Activated CD8-positive, alpha-beta memory T cell treated with anti-CD3 and anti-CD28 coated beads, Interleukin-2, amount 50 U/mL, for 1 hour (primary cell): Measurements from ENCODE around the gene APPL1.

Source experiments
- DNase-seq: peaks from one replicate; pipeline ENCODE4 v3.0.0-alpha.2; 2020; ENCODE audit errors: extremely low read depth

The APPL1 gene, protein sequence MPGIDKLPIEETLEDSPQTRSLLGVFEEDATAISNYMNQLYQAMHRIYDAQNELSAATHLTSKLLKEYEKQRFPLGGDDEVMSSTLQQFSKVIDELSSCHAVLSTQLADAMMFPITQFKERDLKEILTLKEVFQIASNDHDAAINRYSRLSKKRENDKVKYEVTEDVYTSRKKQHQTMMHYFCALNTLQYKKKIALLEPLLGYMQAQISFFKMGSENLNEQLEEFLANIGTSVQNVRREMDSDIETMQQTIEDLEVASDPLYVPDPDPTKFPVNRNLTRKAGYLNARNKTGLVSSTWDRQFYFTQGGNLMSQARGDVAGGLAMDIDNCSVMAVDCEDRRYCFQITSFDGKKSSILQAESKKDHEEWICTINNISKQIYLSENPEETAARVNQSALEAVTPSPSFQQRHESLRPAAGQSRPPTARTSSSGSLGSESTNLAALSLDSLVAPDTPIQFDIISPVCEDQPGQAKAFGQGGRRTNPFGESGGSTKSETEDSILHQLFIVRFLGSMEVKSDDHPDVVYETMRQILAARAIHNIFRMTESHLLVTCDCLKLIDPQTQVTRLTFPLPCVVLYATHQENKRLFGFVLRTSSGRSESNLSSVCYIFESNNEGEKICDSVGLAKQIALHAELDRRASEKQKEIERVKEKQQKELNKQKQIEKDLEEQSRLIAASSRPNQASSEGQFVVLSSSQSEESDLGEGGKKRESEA

DNA sequence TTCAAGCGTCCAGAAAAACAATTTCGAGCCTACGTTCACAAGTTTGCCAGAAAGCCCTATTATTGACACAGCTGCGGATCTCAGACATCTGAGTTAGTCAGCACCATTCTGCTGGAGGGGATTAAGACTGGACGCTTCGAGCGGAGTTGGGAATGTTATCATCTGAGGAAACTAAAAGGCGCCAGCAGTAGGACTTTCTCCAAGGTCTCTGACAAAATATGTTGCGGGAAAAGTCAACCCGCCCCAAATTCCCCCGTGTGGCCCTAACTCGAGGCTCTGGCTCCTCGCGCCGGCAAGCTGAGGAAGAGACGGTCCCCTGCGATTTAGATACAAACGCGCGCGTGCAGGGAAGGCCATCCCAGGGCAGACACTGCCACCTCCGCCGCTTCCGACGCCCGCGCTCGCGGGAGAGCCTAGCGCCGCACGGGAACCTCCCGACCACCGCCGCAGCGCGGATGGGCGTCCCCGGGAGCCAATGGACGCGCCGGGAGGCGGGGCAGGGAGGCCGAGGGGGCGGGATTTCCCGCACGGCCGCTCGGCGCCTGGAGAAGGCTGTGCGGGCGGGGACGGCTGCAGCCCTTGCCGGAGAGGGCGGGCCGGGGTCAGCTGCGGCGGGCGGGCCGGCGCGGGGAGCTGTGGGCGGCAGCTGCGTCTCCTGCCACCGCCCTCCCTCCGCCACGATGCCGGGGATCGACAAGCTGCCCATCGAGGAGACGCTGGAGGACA, at the start of gene APPL1:
APPL1 (plus strand) TSS at position 526 of the 726 bp plus-strand sequence; CDS start at position 681, 155 bp downstream.
- DNase-seq, result peak; percentile 36

DNA sequence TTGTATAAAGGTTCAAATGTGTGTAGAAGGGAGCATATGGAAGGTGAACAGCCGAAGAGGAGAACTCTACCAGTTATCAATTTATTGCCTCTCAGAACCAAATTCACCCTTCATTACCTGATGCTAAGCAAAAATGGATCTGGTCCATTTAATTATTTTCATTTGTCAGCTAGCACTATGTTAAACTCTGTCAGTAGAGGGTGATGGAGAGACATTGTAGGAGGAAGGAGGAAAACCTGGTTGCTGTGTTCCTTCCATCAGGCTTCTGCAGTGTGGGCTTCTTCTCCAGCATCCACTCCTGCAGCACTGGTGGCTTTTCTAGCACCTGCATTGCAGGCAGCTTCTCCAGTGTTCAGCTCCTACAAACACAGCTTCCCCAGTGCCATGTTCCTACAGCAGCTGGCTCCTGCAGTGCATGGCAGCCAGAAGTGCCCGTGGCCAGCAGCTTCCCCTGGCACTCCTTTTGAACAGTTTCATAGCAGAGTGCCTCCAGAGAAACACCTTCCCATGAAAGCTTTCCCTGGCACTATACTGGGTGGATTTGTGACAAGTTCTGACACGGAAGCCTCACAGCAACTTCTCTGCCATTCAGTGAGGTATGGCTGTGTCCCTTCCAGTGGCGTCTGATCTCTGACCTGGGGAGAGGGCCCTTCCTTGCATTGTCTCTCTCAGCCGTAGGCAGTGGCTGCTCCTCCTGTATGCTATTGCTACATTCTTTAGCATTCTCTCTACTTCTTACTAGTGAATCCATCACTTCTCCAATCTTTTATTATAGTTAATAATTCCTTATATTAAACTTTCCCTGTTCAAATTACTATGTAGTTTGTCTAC, 47.7 kb upstream of the APPL1 start:
- DNase-seq, result no peak

DNA sequence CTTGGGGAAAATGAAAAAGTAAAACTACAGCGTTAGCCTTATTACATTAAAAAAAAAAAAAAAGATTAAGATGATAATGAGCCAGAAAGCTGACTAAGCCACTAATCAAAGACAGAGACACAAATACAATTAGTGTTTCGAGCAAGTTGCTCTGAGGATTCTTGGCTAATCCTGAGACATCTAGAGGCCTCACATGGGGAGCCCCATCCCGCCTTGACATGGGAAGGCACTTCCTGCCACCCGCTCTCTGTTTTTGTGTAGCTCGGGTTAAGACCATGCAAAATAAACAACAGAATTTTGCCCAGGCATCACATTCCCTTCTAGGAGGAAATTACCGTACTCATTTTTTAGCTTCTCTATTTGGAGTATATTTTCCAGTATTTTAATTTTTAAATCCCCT, 43.0 kb upstream of the APPL1 start:
- no peak for DNase-seq

DNA sequence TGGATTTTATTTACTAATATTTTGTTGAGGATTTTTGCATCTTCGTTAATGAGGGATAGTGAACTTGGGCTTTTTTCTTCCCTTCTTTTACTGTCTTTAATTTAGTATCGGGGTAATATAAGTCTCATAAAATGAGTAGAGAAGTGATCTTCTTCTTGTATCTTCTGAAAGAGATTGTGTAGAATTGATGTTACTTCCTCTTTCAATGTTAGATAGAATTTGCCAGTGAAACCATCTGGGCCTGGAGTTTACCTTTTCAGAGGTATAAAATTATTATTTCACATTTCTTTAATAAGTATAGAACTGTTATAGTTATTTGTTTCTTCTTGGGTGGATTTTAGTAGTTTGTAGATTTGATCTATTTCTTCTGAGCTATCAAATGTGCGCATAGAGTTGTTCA, 35.5 kb upstream of the APPL1 start:
- no peak for DNase-seq

DNA sequence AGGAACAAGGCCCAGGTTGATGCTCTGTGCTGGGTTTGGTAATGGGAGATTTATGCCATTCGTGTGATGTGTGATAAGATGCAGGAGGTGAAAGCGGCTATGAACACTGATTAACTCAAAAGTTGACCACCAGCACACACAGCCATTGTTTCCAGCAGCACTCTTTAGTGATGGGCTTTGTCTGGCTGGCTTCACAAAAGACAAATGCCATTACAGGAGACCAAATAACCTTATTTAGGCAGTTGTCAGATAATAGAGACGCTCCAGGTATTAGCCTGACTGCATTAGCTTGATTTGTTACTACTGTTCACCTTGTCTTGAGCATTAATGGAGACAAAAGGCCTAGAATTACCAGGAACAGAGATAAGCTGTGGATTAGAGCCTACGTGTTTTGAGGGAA, 32.9 kb upstream of the APPL1 start:
- no peak for DNase-seq

DNA sequence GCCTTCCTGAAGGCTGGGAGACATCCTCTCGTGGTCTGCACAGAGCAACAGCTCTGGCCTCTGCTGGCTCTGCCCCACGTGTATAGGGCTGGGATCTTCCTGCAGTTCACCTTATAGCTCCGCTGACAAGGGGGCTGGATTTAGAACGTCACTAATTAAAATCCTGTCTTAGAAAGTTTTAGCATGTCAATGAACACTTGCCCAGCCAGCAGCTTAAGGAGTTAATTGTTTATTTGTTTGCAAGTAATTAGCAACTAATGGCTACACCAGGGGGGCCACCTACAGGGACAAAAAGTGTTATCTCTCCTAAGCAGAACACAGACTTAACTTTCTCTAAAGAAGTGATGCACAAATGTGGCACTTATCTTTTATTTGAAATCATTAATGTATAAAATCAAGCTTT, 27.6 kb upstream of the APPL1 start, which contains the start of gene HESX1:
HESX1 (minus strand) TSS at position 84 of the 403 bp plus-strand sequence; CDS start at position 24, 60 bp downstream.
- DNase-seq, result no peak

DNA sequence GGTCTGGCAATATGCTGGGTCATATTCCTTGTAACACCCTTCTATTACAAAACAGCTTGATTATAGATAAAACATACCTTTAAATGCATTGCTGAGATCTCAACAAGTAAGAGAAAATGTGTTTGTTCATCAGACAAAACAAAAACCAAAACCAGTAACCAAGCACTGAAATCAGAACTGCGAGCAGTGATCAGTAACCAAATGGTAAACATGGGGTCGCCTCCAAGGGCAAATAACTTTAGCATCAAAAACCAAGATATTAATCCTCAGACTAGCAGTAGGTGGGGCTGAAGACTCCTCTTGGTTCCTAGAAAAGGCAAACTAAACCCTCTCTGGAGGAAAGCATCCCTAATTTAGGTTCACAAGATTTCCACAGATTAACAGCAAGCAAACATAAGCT, 21.1 kb upstream of the APPL1 start:
- no peak for DNase-seq

DNA sequence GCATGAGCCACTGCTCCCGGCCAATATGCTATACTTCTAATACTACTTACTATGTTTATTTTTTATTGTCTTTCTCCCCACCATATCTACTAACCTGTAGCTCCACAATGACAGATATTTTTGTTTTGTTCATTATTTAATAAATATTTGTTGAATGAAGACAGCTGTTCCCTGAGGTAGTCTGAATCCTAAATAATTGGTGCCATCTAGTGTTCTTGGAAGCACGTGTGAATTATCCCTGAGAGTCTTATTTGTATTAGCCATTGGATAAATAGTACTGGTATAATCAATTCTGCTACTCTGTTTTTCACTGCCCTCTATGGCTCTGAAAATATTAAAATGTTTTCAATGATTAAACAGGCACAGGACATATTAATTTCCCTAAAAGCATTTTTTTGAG, 5.6 kb upstream of the APPL1 start:
- DNase-seq, result no peak

DNA sequence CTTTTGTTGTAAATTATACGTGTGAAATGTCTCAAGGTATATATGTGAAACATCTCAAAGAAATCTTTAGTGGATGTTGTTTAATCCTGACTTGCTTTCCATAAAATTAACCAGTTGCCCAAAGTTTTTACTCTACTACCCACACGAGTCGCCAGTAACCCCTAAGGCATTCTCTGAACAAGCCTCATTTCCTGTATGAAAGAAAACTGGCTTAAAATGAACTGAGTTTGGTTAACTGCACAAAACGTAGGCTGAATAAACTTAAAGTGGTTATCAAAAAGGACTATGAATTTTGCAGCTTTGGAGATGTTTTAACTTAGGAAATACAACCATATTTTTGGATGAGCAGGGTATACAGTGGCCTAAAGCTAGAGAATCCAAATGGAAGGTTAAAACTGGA, 2.7 kb upstream of the APPL1 start:
- DNase-seq, result no peak

DNA sequence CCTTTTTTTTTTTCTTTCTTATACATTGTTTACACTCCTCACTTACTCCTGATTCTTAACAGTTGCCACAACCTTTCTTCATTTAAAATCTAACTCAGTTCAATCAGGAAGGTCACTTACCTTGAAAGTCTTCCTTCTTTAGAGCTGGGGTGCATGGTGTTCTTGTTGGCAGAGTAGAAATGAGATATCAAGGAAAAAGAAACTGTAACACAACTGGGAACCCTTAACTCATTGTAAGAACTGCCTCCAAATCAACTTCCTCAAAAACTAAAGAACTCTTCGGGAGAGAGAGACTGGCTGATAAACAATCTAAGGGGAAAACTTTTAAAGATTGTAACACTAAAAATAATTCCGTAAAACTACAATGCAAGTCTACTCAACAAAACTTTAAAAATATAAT, 1.4 kb upstream of the APPL1 start:
- DNase-seq, result no peak

DNA sequence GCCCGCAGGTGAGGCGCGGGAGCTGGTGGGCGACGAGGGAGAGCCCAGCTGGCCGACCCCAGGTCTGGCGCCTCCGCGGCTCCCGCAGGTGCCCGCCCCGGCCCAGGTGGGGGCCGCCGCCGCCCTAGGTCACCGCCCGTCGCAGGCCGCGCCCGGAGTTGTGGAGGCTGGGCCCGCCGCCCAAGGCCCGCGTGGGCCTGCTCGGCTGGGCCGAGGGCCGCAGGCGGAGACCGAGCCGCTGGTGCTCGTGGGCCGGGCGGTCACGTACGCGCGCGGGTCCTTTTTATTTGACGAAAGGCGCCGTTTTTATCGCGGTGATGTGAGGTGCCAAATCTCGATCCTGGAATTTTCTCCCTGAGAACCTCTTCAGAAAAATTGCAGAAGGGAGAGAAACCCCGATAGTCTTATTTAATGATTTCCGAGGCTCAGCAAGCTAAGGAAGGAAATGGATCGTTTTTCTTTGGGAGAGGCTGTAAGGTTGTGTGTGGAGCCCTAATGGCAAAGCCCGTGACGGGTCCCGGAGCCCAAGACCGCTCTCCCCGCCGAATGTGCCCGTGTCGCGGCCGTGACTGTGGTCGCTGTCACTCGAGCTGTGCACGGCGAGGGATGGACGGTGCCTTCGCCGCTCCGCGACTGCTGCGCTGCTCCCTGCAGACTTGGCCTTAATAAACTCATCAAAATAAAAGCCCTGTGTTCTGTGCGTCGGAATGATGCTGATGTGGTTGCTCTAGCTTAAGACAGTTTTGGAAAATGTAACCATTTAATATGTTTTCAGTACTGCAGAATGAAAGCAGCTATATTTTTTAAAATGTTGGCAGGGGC, 612 bp downstream of the APPL1 start:
- DNase-seq, result no peak

DNA sequence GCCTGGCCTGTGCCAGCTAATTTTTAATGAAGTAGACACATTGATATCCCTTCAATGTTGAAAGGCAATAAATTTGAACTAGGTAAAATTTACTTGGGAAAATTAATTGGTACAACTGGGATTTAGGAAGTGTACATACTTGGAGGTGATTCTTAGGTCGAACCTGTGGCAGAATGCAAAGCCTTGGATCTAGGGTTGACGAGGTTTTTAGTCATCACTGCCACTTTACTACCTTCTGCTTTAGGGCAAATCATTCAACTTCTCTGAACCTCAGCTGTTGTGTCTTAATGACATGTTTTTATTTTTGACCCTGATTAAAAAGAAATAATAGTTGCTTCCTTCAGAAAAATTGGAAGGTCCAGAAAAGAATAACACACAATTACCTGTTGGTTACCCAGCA, 2.5 kb downstream of the APPL1 start:
- DNase-seq, result no peak

DNA sequence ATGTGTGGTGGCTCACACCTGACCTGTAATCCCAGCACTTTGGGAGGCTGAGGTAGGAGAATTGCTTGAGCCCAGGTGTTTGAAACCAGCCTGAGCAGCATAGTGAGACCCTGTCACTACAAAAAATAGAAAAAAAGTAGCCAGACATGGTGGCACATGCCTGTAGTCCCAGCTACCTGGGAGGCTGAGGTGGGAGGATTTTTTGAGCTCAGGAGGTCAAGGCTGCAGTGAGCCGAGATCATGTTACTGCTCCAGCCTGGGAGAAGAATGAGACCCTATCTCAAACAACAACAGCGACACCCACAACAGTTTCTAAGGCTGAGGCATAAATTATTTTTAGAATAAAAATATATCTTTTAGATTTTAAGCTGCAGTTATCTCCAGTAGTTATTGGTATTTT, 6.3 kb downstream of the APPL1 start:
- no peak for DNase-seq

DNA sequence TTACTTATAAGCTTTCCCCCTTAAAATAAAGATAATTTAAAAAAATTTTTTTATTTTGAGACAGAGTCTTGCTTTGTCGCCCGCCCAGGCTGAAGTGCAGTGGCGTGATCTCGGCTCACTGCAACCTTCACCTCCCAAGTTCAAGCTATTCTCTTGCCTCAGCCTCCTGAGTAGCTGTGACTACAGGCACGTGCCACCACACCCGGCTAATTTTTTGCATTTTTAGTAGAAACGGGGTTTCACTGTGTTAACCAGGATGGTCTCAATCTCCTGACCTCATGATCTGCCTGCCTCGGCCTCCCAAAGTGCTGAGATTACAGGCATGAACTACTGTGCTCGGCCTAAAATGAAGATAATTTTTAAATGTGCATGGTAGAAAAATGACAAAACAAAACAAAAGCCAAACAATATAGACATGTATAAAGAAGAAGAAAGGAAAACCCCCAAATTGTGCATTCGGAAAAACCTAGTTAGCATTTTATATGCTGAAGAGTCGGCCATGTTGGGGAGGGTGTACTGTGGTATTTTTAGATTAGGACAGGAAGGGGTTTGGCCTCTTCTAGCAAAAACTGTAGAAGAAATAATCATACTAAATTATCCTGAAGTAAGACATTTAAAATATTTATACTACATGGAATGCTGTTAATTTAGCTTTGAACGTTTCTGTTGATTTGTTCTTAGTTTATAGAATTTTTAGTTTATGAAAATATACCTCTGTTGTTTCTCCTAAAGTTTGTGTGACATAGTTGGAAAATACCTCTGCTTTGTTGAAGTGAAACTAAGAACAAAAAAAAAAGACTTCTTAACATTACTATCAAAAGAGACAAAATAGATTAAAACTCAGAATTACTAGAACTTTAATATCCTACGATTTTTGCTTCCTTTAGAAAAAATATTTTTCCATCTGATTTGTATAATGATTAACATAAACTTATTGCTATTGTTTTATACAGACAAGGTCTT, 7.4 kb downstream of the APPL1 start:
- DNase-seq, result no peak

DNA sequence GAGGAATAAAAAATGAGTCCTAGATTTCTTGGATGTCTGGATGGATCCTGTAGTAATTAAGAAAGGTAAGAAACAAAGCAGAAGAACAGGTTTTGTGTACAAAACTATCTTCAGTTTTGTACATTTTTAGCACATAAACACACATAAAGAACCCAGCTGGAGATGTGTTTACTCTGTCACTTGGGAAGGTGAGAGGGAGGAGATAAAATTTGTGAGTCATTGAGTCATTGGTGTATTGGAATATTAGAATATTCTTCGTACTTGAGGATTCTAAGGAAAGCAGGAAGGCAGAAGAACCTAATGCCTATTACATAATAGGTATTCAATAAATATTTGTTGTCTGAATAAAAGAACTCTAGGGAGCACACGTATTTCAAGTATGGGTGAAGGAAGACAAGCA, 17.4 kb downstream of the APPL1 start:
- no peak for DNase-seq

DNA sequence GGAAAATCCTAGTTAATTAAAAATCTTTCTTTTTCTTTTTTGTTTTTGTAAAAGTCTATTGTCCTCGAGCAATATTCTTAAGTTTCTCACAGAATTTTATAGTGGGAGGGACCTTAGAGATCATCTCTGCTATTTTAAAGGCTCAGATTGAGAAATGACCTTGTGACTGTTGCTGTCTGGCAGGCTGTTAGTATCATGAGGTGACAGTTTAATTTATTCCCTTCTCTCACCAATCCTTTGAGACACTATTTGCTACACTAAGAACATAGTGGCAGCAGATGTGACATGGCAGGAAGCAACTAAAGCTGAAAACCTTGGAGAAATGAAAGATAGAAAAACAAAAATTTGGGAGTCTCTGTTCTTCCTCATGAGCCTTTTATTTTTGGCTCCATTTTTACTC, 24.9 kb downstream of the APPL1 start:
- DNase-seq, result no peak

DNA sequence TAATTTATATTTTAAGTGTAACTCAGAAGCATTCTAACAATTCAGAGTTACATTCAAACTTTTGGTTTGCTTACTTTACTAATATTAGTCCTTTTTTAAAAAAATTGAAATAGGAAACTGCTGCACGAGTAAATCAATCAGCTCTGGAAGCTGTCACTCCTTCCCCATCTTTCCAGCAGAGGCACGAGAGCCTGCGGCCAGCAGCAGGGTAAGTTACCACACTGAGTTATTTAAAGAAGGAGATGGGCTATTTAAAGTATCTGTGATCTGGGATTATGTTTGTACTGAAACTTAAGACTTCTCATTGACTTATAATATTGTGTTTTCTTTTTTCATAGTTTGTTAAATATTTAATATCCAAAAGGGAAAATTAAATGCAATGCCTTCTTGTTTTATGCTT, 29.3 kb downstream of the APPL1 start:
- DNase-seq, result no peak

DNA sequence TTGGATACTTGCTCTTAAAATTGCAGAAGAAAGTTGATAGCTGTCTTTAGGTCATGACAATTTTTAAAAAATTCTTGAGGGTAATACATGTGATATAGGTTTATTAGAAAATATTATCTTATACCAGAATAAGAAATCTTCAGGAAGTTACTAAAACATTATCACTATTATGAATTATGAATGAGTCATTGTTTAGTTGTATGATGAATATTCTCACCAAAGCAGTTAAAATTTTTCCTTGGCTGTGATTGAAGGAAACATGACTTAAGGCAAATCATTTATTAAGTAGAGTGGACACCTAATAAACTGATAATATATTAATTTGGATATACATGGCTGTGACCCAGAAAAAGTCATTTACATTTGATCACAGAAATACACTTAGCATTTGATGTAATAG, 30.1 kb downstream of the APPL1 start:
- no peak for DNase-seq

DNA sequence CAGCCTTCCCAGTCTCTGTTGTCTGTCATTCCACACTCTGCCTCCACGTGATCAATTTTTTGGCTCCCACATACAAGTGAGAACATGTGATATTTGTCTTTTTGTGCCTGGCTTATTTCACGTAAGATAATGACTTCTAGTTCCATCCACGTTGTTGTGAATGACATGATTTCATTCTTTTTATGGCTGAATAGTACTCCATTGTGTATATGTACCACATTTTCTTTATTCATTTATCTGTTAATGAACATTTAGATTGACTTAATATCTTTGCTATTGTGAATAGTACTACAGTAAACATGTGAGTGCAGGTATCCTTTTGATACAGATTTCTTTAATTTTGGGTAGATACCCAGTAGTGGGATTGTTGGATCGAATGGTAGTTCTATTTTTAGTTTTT, 33.6 kb downstream of the APPL1 start:
- DNase-seq, result no peak

DNA sequence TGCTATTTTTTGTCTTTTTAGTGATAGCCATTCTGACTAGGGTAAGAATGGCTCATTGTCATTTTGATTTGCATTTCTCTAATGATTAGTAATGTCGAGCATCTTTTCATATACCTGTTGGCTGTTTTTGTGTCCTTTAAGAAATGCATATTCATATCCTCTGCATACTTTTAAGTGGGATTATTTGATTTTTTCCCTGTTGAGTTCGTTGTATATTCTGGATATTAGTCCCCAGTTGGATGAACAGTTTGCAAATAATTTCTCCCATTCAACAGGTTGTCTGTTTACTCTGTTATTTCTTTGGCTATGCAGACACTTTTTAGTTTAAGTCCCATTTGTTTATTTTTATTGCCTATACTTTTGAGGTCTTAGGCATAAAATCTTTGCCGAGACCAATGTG, 34.4 kb downstream of the APPL1 start:
- no peak for DNase-seq
